BE2C (cell line): ENCODE measurements around the gene SP9.

Source experiments
- DNase-seq: peaks from one replicate; pipeline ENCODE4 v3.0.0-alpha.2; 2020
- H3K27me3 ChIP-seq: fragments of 250-450 bp; sonication (Bioruptor Pico); 2 replicates; pipeline ENCODE4 v1.5.1; 2020; ENCODE audit warnings: mild to moderate bottlenecking
- H3K36me3 ChIP-seq: fragments of 250-450 bp; sonication (Bioruptor Pico); 2 replicates; pipeline ENCODE4 v1.5.1; 2020; ENCODE audit warnings: mild to moderate bottlenecking
- H3K4me1 ChIP-seq: fragments of 250-450 bp; sonication (Bioruptor Pico); 2 replicates; pipeline ENCODE4 v1.5.1; 2020
- H3K4me3 ChIP-seq: 2 replicates; pipeline ENCODE4 v1.5.1; 2011; ENCODE audit warnings: low read depth, low read length
- H3K9me3 ChIP-seq: fragments of 250-450 bp; sonication (Bioruptor Pico); 2 replicates; pipeline ENCODE4 v1.5.1; 2020
- CTCF ChIP-seq: IDR thresholded peaks from 2 replicates; pipeline ENCODE4 v1.5.1; 2012; ENCODE audit warnings: mild to moderate bottlenecking, low read depth, low read length

The SP9 gene

GRCh38 chr2:174332217-174332963 lies 2.4 kb upstream of the SP9 start:
- Histone ChIP-seq H3K36me3 (no peaks in the 10 kb centered on the region), H3K4me1 (no peaks in the 10 kb centered on the region), H3K4me3 (no peak overlapping the region), H3K27me3 (peaks cover 91% of the 10 kb centered on the region), H3K9me3 (no peaks in the 10 kb centered on the region)
- no peak for DNase-seq
- no peak for TF ChIP-seq CTCF

GRCh38 chr2:174333017-174333371 lies 1.8 kb upstream of the SP9 start:
- Histone ChIP-seq H3K4me1 (no peaks in the 10 kb centered on the region), H3K9me3 (no peaks in the 10 kb centered on the region), H3K4me3 (no peak overlapping the region), H3K36me3 (no peaks in the 10 kb centered on the region), H3K27me3 (peaks cover 91% of the 10 kb centered on the region)
- no peak for TF ChIP-seq CTCF
- no peak for DNase-seq

- Histone ChIP-seq H3K9me3 (no peaks in the 10 kb centered on the region), H3K36me3 (no peaks in the 10 kb centered on the region), H3K27me3 (peaks cover 94% of the 10 kb centered on the region), H3K4me3 (no peak overlapping the region), H3K4me1 (no peaks in the 10 kb centered on the region)
- TF ChIP-seq CTCF: no peak
- no peak for DNase-seq
Observed at GRCh38 chr2:174333372-174334277, 1.1 kb upstream of the SP9 start.

GRCh38 chr2:174334278-174334715 lies 457 bp upstream of the SP9 start:
- Histone ChIP-seq H3K4me1 (no peaks in the 10 kb centered on the region), H3K9me3 (no peaks in the 10 kb centered on the region), H3K27me3 (peaks cover 94% of the 10 kb centered on the region), H3K36me3 (no peaks in the 10 kb centered on the region), H3K4me3 (no peak overlapping the region)
- no peak for DNase-seq
- TF ChIP-seq CTCF: no peak

- Histone ChIP-seq H3K4me1 (no peaks in the 10 kb centered on the region), H3K27me3 (peaks cover 96% of the 10 kb centered on the region)
Observed at GRCh38 chr2:174335254-174335987, 667 bp downstream of the SP9 start.

More at GRCh38 chr2:174335254-174335987, 667 bp downstream of the SP9 start:
- no peaks in the 10 kb centered on the region for H3K36me3 ChIP-seq
- no peak for TF ChIP-seq CTCF
- DNase-seq: no peak
- no peaks in the 10 kb centered on the region for H3K9me3 ChIP-seq
- H3K4me3 ChIP-seq: peak overlapping the region; percentile 16
